NCI-H2196 (cell line): ENCODE data around the gene HOXA10.
A peak's percentile ranks its signal among the peaks of the same experiment; 100 is the strongest.

Experiments
- DNase-seq: peaks from one replicate; lab custom pipeline; 2025; ENCODE audit not compliant: unreplicated experiment; lab: John Stamatoyannopoulos, UW

The HOXA10 gene

GRCh38 chr7:27168265-27168947, 5.7 kb downstream of the HOXA10 start:
- DNase-seq: no peak

GRCh38 chr7:27167916-27168264, 6.2 kb downstream of the HOXA10 start:
- no peak for DNase-seq

GRCh38 chr7:27166531-27167505, 7.3 kb downstream of the HOXA10 start:
- no peak for DNase-seq

GRCh38 chr7:27165996-27166530, 8.1 kb downstream of the HOXA10 start:
- DNase-seq: no peak

- no peak for DNase-seq
Measured at GRCh38 chr7:27165089-27165995, 8.8 kb downstream of the HOXA10 start, which contains the start of gene HOXA9. Gene HOXA9, minus strand, starts transcription at chr7:27165537. Its CDS starts 80 bp downstream, at chr7:27165457.

- DNase-seq: no peak
Measured at GRCh38 chr7:27164367-27165088, 9.6 kb downstream of the HOXA10 start.

- no peak for DNase-seq
Measured at GRCh38 chr7:27164045-27164366, 10.1 kb downstream of the HOXA10 start.

- no peak for DNase-seq
Measured at GRCh38 chr7:27163288-27164044, 10.7 kb downstream of the HOXA10 start.

GRCh38 chr7:27162561-27163287, 11.4 kb downstream of the HOXA10 start:
- DNase-seq: no peak

GRCh38 chr7:27161721-27162560, 12.2 kb downstream of the HOXA10 start:
- DNase-seq: no peak

GRCh38 chr7:27161214-27161720, 12.9 kb downstream of the HOXA10 start:
- no peak for DNase-seq

- DNase-seq: peak; percentile 79
Measured at GRCh38 chr7:27160546-27161213, 13.4 kb downstream of the HOXA10 start.

- no peak for DNase-seq
Measured at GRCh38 chr7:27160145-27160545, 14.0 kb downstream of the HOXA10 start.

GRCh38 chr7:27159266-27160144, 14.6 kb downstream of the HOXA10 start:
- no peak for DNase-seq

- no peak for DNase-seq
Measured at GRCh38 chr7:27158436-27159265, 15.5 kb downstream of the HOXA10 start.
